B cell (primary cell): Measurements from ENCODE around the gene ITGB4. TPM values are rescaled to one million over a fixed set of nuclear protein-coding genes. Genes with fewer than 3 reads are reported as not detected.

Experiments
- ATAC-seq: fragments of 200-7000 bp; cut with Tn5 transposase; one replicate; pipeline ENCODE4 v1.10.0; 2021; ENCODE audit warnings: low read depth, mild to moderate bottlenecking, moderate number of reproducible peaks, moderate library complexity
- CTCF ChIA-PET: fragments of 350-600 bp; sonication (Branson Sonifier 250); formaldehyde crosslinking; loops from one replicate; lab custom pipeline; 2021; ENCODE audit warnings: antibody characterized with exemption, inconsistent platforms; lab: Charles Lee
- POLR2A ChIA-PET: fragments of 350-600 bp; sonication (Branson Sonifier 250); formaldehyde crosslinking; loops from one replicate; lab custom pipeline; 2021; ENCODE audit warnings: antibody characterized with exemption; lab: Charles Lee
- DNase-seq: peaks from one replicate; pipeline ENCODE4 v3.0.0; 2013
- H2AFZ ChIP-seq: 2 replicates; pipeline ENCODE4 v1.6.1; 2012; ENCODE audit warnings: mild to moderate bottlenecking, low read depth, low read length; ENCODE audit not compliant: insufficient read depth, poor library complexity, severe bottlenecking
- H3K27ac ChIP-seq, 2 donors: 1 replicate in 1 of 2; 2 replicates in 1 of 2; pipeline ENCODE4 v1.5.1; 2012 to 2013; ENCODE audit warnings: low read length in 2 of 2, mild to moderate bottlenecking in 2 of 2, moderate library complexity in 1 of 2
- H3K27me3 ChIP-seq, 4 experiments: fragments of 200-600 bp in 1 of 4; sonication (generic) in 1 of 4; replicated peaks in 1 of 4; 1 replicate in 2 of 4; 2 replicates in 2 of 4; pipeline versions ENCODE4 v1.6.1 to v1.7.0; 2013 to 2016; ENCODE audit warnings: low read length in 3 of 4, mild to moderate bottlenecking in 2 of 4, mixed read lengths in 1 of 4, moderate library complexity in 1 of 4; ENCODE audit not compliant: insufficient read depth in 4 of 4, control insufficient read depth in 3 of 4; ENCODE audit errors: control extremely low read depth in 1 of 4
- H3K36me3 ChIP-seq, 2 experiments: replicated peaks in 1 of 2; 1 replicate in 1 of 2; 2 replicates in 1 of 2; pipeline versions ENCODE4 v1.6.1 to v1.7.1; 2013; ENCODE audit warnings: low read length in 1 of 2; ENCODE audit not compliant: insufficient read depth in 2 of 2, control insufficient read depth in 1 of 2; ENCODE audit errors: control extremely low read depth in 1 of 2, extremely low read depth in 1 of 2
- H3K4me1 ChIP-seq, 2 donors: fragments of 200-600 bp in 1 of 2; sonication (generic) in 1 of 2; 1 replicate in 1 of 2; 2 replicates in 1 of 2; pipeline versions ENCODE4 v1.5.1 to v1.6.1; 2013 to 2017; ENCODE audit warnings: low read length in 2 of 2; ENCODE audit not compliant: control insufficient read depth in 2 of 2, insufficient read depth in 2 of 2
- H3K4me2 ChIP-seq: replicated peaks from 2 replicates; pipeline ENCODE3; 2012; ENCODE audit warnings: mild to moderate bottlenecking, low read depth, low read length; ENCODE audit not compliant: poor library complexity, severe bottlenecking
- H3K4me3 ChIP-seq, 5 experiments: fragments of 200-600 bp in 1 of 5; sonication (generic) in 1 of 5; 1 replicate in 3 of 5; 2 replicates in 2 of 5; pipeline versions ENCODE4 v1.5.1 to v1.7.0; 2011 to 2016; ENCODE audit warnings: low read length in 4 of 5, mild to moderate bottlenecking in 4 of 5, low read depth in 2 of 5, control low read depth in 1 of 5, moderate library complexity in 1 of 5; ENCODE audit not compliant: insufficient read depth in 1 of 5; ENCODE audit errors: control extremely low read depth in 1 of 5, extremely low read depth in 1 of 5
- H3K79me2 ChIP-seq: fragments of 200-600 bp; sonication (generic); one replicate; pipeline ENCODE4 v1.6.0; 2016; ENCODE audit warnings: low read length; ENCODE audit not compliant: control insufficient read depth, insufficient read depth
- H3K9ac ChIP-seq: fragments of 200-600 bp; sonication (generic); 2 replicates; pipeline ENCODE4 v1.6.1; 2017; ENCODE audit warnings: mild to moderate bottlenecking, low read length, moderate library complexity
- H3K9me3 ChIP-seq, 3 donors: one replicate each; pipeline versions ENCODE4 v1.6.1 to v1.7.1; 2013; ENCODE audit warnings: low read length in 2 of 3; ENCODE audit not compliant: control insufficient read depth in 2 of 3, insufficient read depth in 1 of 3; ENCODE audit errors: control extremely low read depth in 1 of 3
- H4K20me1 ChIP-seq: 2 replicates; pipeline ENCODE4 v1.6.0; 2012; ENCODE audit warnings: mild to moderate bottlenecking, low read length; ENCODE audit not compliant: insufficient read depth, control insufficient read depth, poor library complexity, severe bottlenecking
- H3K27ac Mint-ChIP-seq: one replicate; pipeline ENCODE4 v1.8.0; 2021; ENCODE audit warnings: mixed read lengths
- H3K27me3 Mint-ChIP-seq: one replicate; pipeline ENCODE4 v1.8.0; 2021; ENCODE audit warnings: mixed read lengths
- H3K4me1 Mint-ChIP-seq: one replicate; pipeline ENCODE4 v1.8.0; 2021; ENCODE audit warnings: mixed read lengths
- H3K4me3 Mint-ChIP-seq: one replicate; pipeline ENCODE4 v1.8.0; 2021; ENCODE audit warnings: mixed read lengths
- H3K9me3 Mint-ChIP-seq: one replicate; pipeline ENCODE4 v1.8.0; 2022; ENCODE audit warnings: mixed read lengths; ENCODE audit not compliant: insufficient read depth
- CTCF ChIP-seq: fragments of 200-600 bp; IDR thresholded peaks from one replicate; pipeline ENCODE4 v1.8.0; 2022; ENCODE audit warnings: antibody characterized with exemption, mild to moderate bottlenecking
- EZH2 ChIP-seq: IDR thresholded peaks from 2 replicates; pipeline ENCODE4 v1.6.1; 2012; ENCODE audit warnings: borderline replicate concordance, low read depth, mild to moderate bottlenecking, moderate library complexity, low read length; ENCODE audit not compliant: insufficient read depth, poor library complexity, severe bottlenecking
- WGBS: methylation state at CpG from one replicate; pipeline ENCODE4 v1.1.5; 2013; ENCODE audit warnings: missing lambda C conversion rate; ENCODE audit not compliant: insufficient coverage; 5-methylcytosine and 5-hydroxymethylcytosine counted together
- intact Hi-C: fragments of 100-400 bp; cut with micrococcal nuclease; formaldehyde crosslinking; loops from one replicate; pipeline ENCODE4 v1.10.0; 2022
- polyA plus RNA-seq: library from polyadenylated mRNA; depleted of rRNA; stranded (reverse); fragments of >200 nt; gene quantifications from 2 replicates; pipeline ENCODE4 v1.2.3, GENCODE V29; 2012
- total RNA-seq, 2 donors: library from RNA; stranded (reverse); fragments of 120-200 nt in 1 of 2; gene quantifications; 1 replicate in 1 of 2; 2 replicates in 1 of 2; pipeline versions ENCODE4 v1.2.3 to v1.2.4, GENCODE V29; 2013 to 2022

ITGB4 gene
- total and polyA plus RNA-seq, 2 donors (not counting 1 experiment from before 2014, with no cell fraction given), result 0.12 to 0.81 TPM

GRCh38 chr17:75791254-75791653 is 70.0 kb downstream of the ITGB4 start:
- Histone ChIP-seq H3K4me1 (peaks cover 10 to 11% of the 10 kb centered on the region in 2 donors), H3K27ac (no peak overlapping the region), H4K20me1 (peaks cover 15% of the 10 kb centered on the region), H3K36me3 (peaks cover 2 to 27% of the 10 kb centered on the region in 2 experiments), H3K79me2 (peaks cover 99% of the 10 kb centered on the region), H3K4me2 (no peak overlapping the region), H3K9me3 (no peaks in the 10 kb centered on the region), H3K27me3 (no peaks in the 10 kb centered on the region), H3K4me3 (no peak overlapping the region), H2AFZ (no peak overlapping the region), H3K9ac (no peak overlapping the region)
- TF ChIP-seq EZH2, result no peak
- TF ChIP-seq CTCF, result no peak
- no peaks in the 10 kb centered on the region for H3K9me3 Mint-ChIP-seq
- ChIA-PET POLR2A (no interaction called here), CTCF (interaction anchor here (0.9 to 1.7 kb wide), 9 partner anchors 8 to 56 kb away, joined by 3 to 8 read pairs (median 3); no protein-coding TSS in a partner anchor)
- intact Hi-C loops, result no loop called here
- no peak overlapping the region for H3K4me3 Mint-ChIP-seq
- H3K4me1 Mint-ChIP-seq, result peaks cover 13% of the 10 kb centered on the region
- no peak for ATAC-seq
- no peak for DNase-seq
- no CpG with 5 or more reads among the region's 6 CpGs for WGBS
- no peaks in the 10 kb centered on the region for H3K27me3 Mint-ChIP-seq
- no peak overlapping the region for H3K27ac Mint-ChIP-seq

DNA sequence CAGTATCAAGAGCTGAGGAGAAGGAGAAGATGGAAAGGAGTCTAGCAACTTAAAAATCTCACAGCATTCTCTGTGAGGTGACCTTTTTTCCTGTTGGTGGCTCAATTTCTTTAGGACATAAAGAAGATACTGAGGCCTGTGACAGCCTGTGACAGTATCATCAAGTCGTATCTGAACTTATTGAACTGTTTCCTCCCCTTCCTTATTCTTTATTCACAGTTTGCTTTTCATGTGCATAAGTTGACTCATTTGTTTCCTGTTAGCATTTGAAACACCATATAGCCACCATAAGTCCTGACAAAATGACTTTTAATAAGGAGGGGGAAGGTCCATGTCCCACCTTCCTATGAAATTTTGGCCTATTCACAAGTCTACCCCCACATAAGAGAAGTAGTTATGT is 72.2 kb downstream of the ITGB4 start:
- Mint-ChIP-seq H3K27ac (no peak overlapping the region), H3K9me3 (no peaks in the 10 kb centered on the region), H3K4me3 (no peak overlapping the region), H3K27me3 (no peaks in the 10 kb centered on the region), H3K4me1 (peaks cover 4% of the 10 kb centered on the region)
- ChIA-PET CTCF (no interaction called here), POLR2A (no interaction called here)
- DNase-seq (no peak), ATAC-seq (no peak)
- H3K4me1 ChIP-seq, result no peaks in the 10 kb centered on the region
- H3K79me2 ChIP-seq, result peaks cover 94% of the 10 kb centered on the region
- no peak overlapping the region for H3K4me2 ChIP-seq
- no peaks in the 10 kb centered on the region for H3K9me3 ChIP-seq
- no peak overlapping the region for H3K9ac ChIP-seq
- no peak overlapping the region for H3K27ac ChIP-seq
- intact Hi-C loops, result no loop called here
- H3K4me3 ChIP-seq, result no peak overlapping the region
- no peak overlapping the region for H2AFZ ChIP-seq
- WGBS, result no CpG with 5 or more reads among the region's 1 CpG
- H3K36me3 ChIP-seq, result peaks cover 5 to 35% of the 10 kb centered on the region in 2 experiments
- TF ChIP-seq CTCF (no peak), EZH2 (no peak)
- H4K20me1 ChIP-seq, result peaks cover 15% of the 10 kb centered on the region
- H3K27me3 ChIP-seq, result no peaks in the 10 kb centered on the region
